HL-60 (cell line): ENCODE data around the gene LRRC37B.
"Not testable (repeated sequence)": the region's sequence is repeated elsewhere in the genome, so short reads cannot be mapped to it uniquely, and the experiment has no call there.

Experiments used
- CTCF ChIP-seq: IDR thresholded peaks from one replicate; pipeline ENCODE4 v1.5.1; 2011; ENCODE audit warnings: low read length, control low read depth, inconsistent platforms; ENCODE audit not compliant: insufficient read depth
- POLR2AphosphoS5 ChIP-seq: IDR thresholded peaks from 2 replicates; pipeline ENCODE4 v1.6.1; 2012; ENCODE audit warnings: low read depth
- REST ChIP-seq: IDR thresholded peaks from 2 replicates; pipeline ENCODE4 v1.6.1; 2012; ENCODE audit warnings: low read depth; ENCODE audit not compliant: insufficient replicate concordance

- TF ChIP-seq CTCF, REST, POLR2AphosphoS5: not testable (repeated sequence)
These were observed 59.0 kb downstream of the LRRC37B start for GRCh38 chr17:32066123-32066680.
